ENCODE measurements around the gene ZNF585A.

DNA sequence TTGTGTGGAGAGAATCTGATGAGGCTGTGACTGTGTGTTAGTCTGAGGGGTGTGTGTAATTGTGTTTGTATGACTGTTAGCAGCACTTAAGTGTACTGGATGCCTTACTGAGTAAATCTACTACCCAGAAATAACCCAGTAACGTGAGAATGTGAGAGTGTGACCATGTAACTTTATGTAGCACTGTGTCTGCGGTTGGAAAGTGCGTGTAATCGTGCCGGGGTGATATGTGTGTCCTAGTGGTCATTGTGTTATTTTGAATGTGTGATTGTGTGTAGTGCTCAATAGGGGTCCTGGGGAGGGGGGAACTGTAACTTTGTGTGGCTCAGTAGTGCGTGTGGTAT is 46.1 kb upstream of the ZNF585A start:
- TF ChIP-seq CTCF (IDR thresholded peaks at IDR 0.05) (no peak), POLR2A (IDR thresholded peaks at IDR 0.05) (no peak)

All from body of pancreas (tissue), 4 donors.